HL-60 (cell line): ENCODE measurements around the gene PTPRM.

ENCODE experiments used
- CTCF ChIP-seq: IDR thresholded peaks from one replicate; pipeline ENCODE4 v1.5.1; 2011; ENCODE audit warnings: low read length, control low read depth, inconsistent platforms; ENCODE audit not compliant: insufficient read depth
- GABPA ChIP-seq: IDR thresholded peaks from 2 replicates; pipeline ENCODE4 v1.6.1; 2012; ENCODE audit warnings: low read depth
- POLR2AphosphoS5 ChIP-seq: IDR thresholded peaks from 2 replicates; pipeline ENCODE4 v1.6.1; 2012; ENCODE audit warnings: low read depth

GRCh38 chr18:8049147-8049546, 482.0 kb downstream of the PTPRM start:
- no peak for TF ChIP-seq CTCF
- TF ChIP-seq POLR2AphosphoS5, result no peak
- TF ChIP-seq GABPA, result no peak
